Caco-2 (cell line): Measurements from ENCODE around the gene SYT9. TPM values are rescaled to one million over a fixed set of nuclear protein-coding genes. Genes with fewer than 3 reads are reported as not detected.

Experiments used
- BruUV-seq: library from RNA; stranded (reverse); fragments of 400-500 nt; replicated peaks from 2 replicates; lab custom pipeline; 2021; lab: Mats Ljungman, UMichigan
- CTCF ChIA-PET: fragments of 300-600 bp; sonication (Branson Sonifier 250); formaldehyde crosslinking; loops from one replicate; lab custom pipeline; 2022; ENCODE audit warnings: antibody characterized with exemption; lab: Charles Lee
- POLR2A ChIA-PET: fragments of 300-600 bp; sonication (Branson Sonifier 250); formaldehyde crosslinking; loops from one replicate; lab custom pipeline; 2022; ENCODE audit warnings: antibody characterized with exemption; lab: Charles Lee
- DNase-seq, 2 experiments: peaks; one replicate each; pipeline versions ENCODE4 v3.0.0 to v3.0.0-alpha.2; 2020 to 2022
- H3K27me3 ChIP-seq: replicated peaks from 2 replicates; pipeline ENCODE4 v1.6.0; 2011; ENCODE audit warnings: low read length; ENCODE audit not compliant: control insufficient read depth, insufficient read depth
- H3K36me3 ChIP-seq: 2 replicates; pipeline ENCODE4 v1.5.1; 2011; ENCODE audit warnings: low read length; ENCODE audit not compliant: control insufficient read depth, insufficient read depth
- H3K4me1 ChIP-seq: fragments of 250-450 bp; sonication (Bioruptor Pico); 2 replicates; pipeline ENCODE4 v1.5.1; 2020; ENCODE audit warnings: mild to moderate bottlenecking
- H3K4me3 ChIP-seq: 2 replicates; pipeline ENCODE4 v1.5.1; 2011; ENCODE audit warnings: low read depth, mild to moderate bottlenecking, control low read depth, low read length
- H3K9me3 ChIP-seq: fragments of 250-450 bp; sonication (Bioruptor Pico); 2 replicates; pipeline ENCODE4 v1.5.1; 2020; ENCODE audit warnings: mild to moderate bottlenecking, moderate library complexity
- H3K27ac Mint-ChIP-seq: one replicate; pipeline ENCODE4 v1.8.0; 2022; ENCODE audit warnings: mixed read lengths; ENCODE audit not compliant: unreplicated experiment
- H3K27me3 Mint-ChIP-seq: one replicate; pipeline ENCODE4 v1.8.0; 2022; ENCODE audit warnings: mixed read lengths; ENCODE audit not compliant: insufficient read depth, unreplicated experiment
- H3K36me3 Mint-ChIP-seq: one replicate; pipeline ENCODE4 v1.8.0; 2022; ENCODE audit warnings: mild to moderate bottlenecking, mixed read lengths; ENCODE audit not compliant: insufficient read depth, unreplicated experiment
- H3K4me1 Mint-ChIP-seq: one replicate; pipeline ENCODE4 v1.8.0; 2022; ENCODE audit warnings: low read depth, mixed read lengths; ENCODE audit not compliant: unreplicated experiment
- H3K4me3 Mint-ChIP-seq: one replicate; pipeline ENCODE4 v1.8.0; 2022; ENCODE audit warnings: mild to moderate bottlenecking, moderate library complexity, mixed read lengths; ENCODE audit not compliant: unreplicated experiment
- H3K9me3 Mint-ChIP-seq: one replicate; pipeline ENCODE4 v1.8.0; 2022; ENCODE audit warnings: mixed read lengths; ENCODE audit not compliant: unreplicated experiment
- intact Hi-C: fragments of 100-400 bp; cut with micrococcal nuclease; formaldehyde crosslinking; loops from one replicate; pipeline ENCODE4 v1.10.0; 2022; ENCODE audit not compliant: unreplicated experiment
- total RNA-seq: library from RNA; stranded (reverse); gene quantifications from 2 replicates; pipeline ENCODE4 v1.2.3, GENCODE V29; 2022
- TF ChIP-seq, protein P1 (sequence below), 2 experiments: fragments of 200-600 bp in 1 of 2; IDR thresholded peaks; 1 replicate in 1 of 2; 2 replicates in 1 of 2; pipeline versions ENCODE4 v1.5.1 to v1.8.0; 2011 to 2022; ENCODE audit warnings: antibody characterized with exemption in 1 of 2, control low read depth in 1 of 2, inconsistent platforms in 1 of 2, low read depth in 1 of 2, low read length in 1 of 2, mild to moderate bottlenecking in 1 of 2, moderate library complexity in 1 of 2; ENCODE audit not compliant: insufficient read depth in 1 of 2, severe bottlenecking in 1 of 2, unreplicated experiment in 1 of 2

The SYT9 gene
- total RNA-seq, 1 experiment from 2014 or later = not detected

DNA sequence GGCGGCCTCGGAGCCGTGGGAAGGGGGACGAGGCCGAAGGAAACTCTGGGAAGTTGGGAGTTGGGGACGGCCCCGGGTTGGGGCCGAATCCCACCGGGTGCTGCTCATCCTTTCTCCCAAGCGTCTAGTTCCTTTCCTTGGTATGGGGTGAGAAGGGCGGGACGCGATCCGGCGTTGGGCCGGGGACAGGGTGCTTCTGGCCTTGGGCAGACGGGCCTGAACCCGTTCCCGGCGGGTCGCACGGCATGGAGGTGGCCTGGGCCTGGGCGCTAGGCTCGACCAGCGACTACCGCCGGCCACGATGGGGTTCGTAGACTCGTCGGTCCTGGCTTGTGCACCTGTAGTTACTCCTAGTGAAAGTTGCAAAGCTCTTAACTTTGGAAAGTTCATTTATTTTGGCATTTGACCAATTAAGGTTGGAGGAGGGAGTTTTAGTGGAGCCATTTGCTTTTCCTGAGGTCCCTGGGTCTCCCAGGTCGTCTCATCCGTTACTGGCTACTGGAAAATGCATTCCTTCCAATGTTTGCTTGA lies 1.0 kb downstream of the SYT9 start:
- H3K4me3 ChIP-seq = no peak overlapping the region
- ChIA-PET POLR2A (no interaction called here), CTCF (no interaction called here)
- H3K27me3 ChIP-seq = no peaks in the 10 kb centered on the region
- no peaks in the 10 kb centered on the region for H3K4me1 Mint-ChIP-seq
- TF ChIP-seq, protein P1, sequence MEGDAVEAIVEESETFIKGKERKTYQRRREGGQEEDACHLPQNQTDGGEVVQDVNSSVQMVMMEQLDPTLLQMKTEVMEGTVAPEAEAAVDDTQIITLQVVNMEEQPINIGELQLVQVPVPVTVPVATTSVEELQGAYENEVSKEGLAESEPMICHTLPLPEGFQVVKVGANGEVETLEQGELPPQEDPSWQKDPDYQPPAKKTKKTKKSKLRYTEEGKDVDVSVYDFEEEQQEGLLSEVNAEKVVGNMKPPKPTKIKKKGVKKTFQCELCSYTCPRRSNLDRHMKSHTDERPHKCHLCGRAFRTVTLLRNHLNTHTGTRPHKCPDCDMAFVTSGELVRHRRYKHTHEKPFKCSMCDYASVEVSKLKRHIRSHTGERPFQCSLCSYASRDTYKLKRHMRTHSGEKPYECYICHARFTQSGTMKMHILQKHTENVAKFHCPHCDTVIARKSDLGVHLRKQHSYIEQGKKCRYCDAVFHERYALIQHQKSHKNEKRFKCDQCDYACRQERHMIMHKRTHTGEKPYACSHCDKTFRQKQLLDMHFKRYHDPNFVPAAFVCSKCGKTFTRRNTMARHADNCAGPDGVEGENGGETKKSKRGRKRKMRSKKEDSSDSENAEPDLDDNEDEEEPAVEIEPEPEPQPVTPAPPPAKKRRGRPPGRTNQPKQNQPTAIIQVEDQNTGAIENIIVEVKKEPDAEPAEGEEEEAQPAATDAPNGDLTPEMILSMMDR (IDR thresholded peaks at IDR 0.05; ENCODE audit: insufficient read depth in 1 of 2, low read depth in 1 of 2, low read length in 1 of 2, severe bottlenecking in 1 of 2, unreplicated experiment in 1 of 2) = no peak
- intact Hi-C loops = no loop called here
- no peak for DNase-seq
- H3K36me3 ChIP-seq = no peaks in the 10 kb centered on the region
- no peaks in the 10 kb centered on the region for H3K4me1 ChIP-seq
- H3K9me3 Mint-ChIP-seq = no peaks in the 10 kb centered on the region
- peaks cover 9% of the 10 kb centered on the region for H3K27me3 Mint-ChIP-seq
- no peak overlapping the region for H3K27ac Mint-ChIP-seq
- H3K36me3 Mint-ChIP-seq = no peaks in the 10 kb centered on the region
- no peak overlapping the region for H3K4me3 Mint-ChIP-seq
- no TSS peak for BruUV-seq
- no peaks in the 10 kb centered on the region for H3K9me3 ChIP-seq

DNA sequence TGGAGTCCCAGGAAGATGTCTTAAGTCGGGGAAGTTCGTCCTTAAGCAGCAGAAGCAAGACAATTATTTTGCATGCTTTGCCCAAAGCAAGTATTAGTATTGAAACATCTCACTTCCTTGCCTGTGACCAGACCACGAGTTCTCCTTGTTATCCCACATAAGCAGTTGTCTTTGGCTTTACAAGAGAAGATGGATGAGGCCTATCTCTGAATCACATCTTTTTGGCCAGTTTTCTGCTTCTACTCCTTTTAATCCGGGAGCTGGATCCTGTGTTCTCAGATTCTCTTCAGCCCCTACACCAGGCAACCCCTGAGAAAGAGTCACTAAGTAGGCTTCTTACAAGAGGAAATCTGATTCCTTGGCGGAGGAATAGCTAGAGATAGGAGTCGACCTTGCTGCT lies 2.1 kb downstream of the SYT9 start:
- ChIA-PET CTCF (no interaction called here), POLR2A (no interaction called here)
- TF ChIP-seq, protein P1 (IDR thresholded peaks at IDR 0.05; ENCODE audit: insufficient read depth in 1 of 2, low read depth in 1 of 2, low read length in 1 of 2, severe bottlenecking in 1 of 2, unreplicated experiment in 1 of 2) = no peak
- no peaks in the 10 kb centered on the region for H3K36me3 Mint-ChIP-seq
- H3K27me3 Mint-ChIP-seq = peaks cover 11% of the 10 kb centered on the region
- BruUV-seq = no TSS peak
- Histone ChIP-seq H3K4me3 (no peak overlapping the region), H3K9me3 (no peaks in the 10 kb centered on the region), H3K4me1 (no peaks in the 10 kb centered on the region), H3K36me3 (no peaks in the 10 kb centered on the region), H3K27me3 (no peaks in the 10 kb centered on the region)
- H3K9me3 Mint-ChIP-seq = no peaks in the 10 kb centered on the region
- intact Hi-C loops = no loop called here
- H3K27ac Mint-ChIP-seq = no peak overlapping the region
- H3K4me3 Mint-ChIP-seq = no peak overlapping the region
- no peak for DNase-seq
- H3K4me1 Mint-ChIP-seq = no peaks in the 10 kb centered on the region

DNA sequence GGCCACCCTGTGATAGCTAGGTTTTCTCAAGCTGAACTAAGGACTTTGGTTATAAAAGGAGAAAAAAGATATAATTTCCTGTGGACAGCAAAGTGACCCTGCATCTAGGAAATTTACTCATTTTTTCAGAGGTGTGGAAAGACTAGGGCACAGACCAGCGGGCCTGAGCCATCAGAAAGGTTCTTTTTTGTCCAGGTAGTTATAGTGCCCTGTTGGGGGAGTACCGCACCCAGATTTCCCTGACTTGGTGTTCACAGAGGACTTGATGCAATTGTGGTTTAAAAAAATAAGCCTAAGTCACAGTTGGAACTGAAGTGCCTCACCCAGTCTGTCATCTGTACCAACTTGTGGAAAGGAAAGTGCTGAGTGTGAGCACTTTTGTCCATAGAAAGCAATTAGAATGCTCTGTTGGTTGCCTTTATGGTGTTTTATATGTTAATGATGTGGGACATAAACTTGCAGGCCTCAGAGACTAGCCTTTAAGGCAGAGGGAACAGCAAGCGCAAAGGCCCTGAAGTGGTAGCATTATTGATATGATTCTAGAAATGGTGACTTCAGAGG lies 3.1 kb downstream of the SYT9 start:
- DNase-seq = no peak
- Mint-ChIP-seq H3K4me3 (no peak overlapping the region), H3K9me3 (no peaks in the 10 kb centered on the region), H3K27me3 (peaks cover 10% of the 10 kb centered on the region), H3K36me3 (no peaks in the 10 kb centered on the region), H3K4me1 (no peaks in the 10 kb centered on the region), H3K27ac (no peak overlapping the region)
- BruUV-seq = no TSS peak
- CTCF ChIA-PET = no interaction called here
- Histone ChIP-seq H3K36me3 (no peaks in the 10 kb centered on the region), H3K4me1 (no peaks in the 10 kb centered on the region), H3K4me3 (no peak overlapping the region), H3K27me3 (no peaks in the 10 kb centered on the region), H3K9me3 (no peaks in the 10 kb centered on the region)
- TF ChIP-seq, protein P1 (IDR thresholded peaks at IDR 0.05; ENCODE audit: insufficient read depth in 1 of 2, low read depth in 1 of 2, low read length in 1 of 2, severe bottlenecking in 1 of 2, unreplicated experiment in 1 of 2) = no peak
- POLR2A ChIA-PET = no interaction called here
- intact Hi-C loops = no loop called here
